Activated CD8-positive, alpha-beta memory T cell treated with anti-CD3 and anti-CD28 coated beads, Interleukin-2, amount 50 U/mL, for 24 hours (primary cell): ENCODE results near the gene HOXA4.

Source experiments
- DNase-seq: peaks from one replicate; pipeline ENCODE4 v3.0.0-alpha.2; 2020; ENCODE audit errors: extremely low read depth

HOXA4 gene

GRCh38 chr7:27133409-27134231 lies 3.1 kb upstream of the HOXA4 start:
- DNase-seq, result no peak

DNA sequence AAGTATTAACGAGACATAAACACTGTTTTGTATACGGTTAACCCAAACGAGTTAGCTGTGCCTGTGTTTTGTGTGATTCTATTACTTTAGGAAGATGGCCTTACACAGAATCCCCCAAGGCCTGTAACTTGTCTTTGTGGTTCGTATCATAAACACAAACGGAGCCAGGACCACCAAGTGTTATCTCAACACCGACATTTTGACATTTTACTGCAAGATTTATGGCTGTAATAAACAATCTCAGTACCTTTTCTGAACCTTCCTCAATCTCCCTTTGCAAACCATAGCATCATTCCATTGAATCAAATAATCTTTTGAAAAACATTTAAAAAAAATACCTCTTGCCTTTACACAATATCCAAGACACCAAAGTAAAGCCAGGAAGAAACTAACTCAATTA lies 2.4 kb upstream of the HOXA4 start:
- DNase-seq, result no peak

DNA sequence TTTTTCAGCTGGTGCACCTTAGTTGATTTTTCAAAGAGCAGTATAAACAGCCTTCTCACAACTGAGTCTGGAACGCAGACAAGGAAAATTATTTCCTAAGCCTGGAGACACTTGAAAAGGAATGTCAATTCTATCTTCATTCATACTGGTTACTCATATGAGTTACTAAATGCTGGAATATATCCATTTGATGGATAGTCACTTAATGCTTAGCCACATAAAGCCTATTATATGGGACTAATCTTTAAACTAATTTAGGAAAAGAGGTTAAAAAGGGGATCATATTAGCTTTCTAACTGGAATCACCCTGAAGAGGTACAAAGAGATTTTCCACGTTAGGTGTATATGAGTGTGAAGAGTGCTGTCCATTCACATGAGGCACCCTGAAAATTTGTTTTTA lies 1.7 kb upstream of the HOXA4 start:
- no peak for DNase-seq

- DNase-seq, result no peak
Measured at GRCh38 chr7:27131390-27131819, 848 bp upstream of the HOXA4 start.

DNA sequence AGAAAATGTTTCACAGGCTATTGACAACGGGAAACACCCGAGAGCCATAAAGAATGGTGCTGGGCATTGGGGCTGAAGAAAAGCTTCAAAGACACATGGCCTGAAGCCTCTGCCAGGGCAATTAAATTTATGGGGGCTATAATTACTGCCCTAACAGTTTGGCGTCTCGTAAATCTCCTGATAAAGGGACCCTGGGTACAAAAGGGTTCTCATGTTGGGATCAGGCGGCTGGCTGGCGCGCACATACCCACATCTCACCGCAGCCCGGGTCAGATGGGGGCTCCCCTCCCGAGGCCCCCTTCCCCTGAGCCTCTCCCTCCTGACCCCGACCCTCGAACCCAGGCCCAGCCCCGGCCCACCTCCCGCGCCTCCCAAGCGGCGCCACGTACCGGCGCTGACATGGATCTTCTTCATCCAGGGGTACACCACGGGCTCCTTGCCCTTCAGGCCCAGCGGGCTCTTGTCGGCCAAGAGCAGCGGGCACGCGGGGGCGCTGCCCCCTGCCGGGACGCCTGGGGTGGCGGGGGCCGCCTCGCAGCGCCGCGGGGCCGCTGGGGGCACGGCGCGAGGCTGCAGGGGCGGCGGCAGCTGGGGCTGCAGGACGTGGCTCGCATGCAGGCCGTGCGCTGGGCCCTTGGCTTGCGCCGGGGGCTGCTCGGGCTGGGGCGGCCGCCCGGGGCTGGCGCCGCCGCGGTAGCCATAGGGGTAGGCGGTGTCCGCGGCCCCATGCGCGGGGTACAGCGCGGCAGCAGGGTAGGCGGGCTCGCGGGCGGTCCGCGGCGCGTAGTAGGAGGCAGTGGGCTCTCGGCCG lies 623 bp downstream of the HOXA4 start:
- DNase-seq, result no peak

GRCh38 chr7:27128776-27129728 lies 1.5 kb downstream of the HOXA4 start:
- DNase-seq, result no peak

- no peak for DNase-seq
Measured at GRCh38 chr7:27128034-27128433, 2.5 kb downstream of the HOXA4 start.

- DNase-seq, result no peak
Measured at GRCh38 chr7:27126596-27127327, 3.8 kb downstream of the HOXA4 start.

DNA sequence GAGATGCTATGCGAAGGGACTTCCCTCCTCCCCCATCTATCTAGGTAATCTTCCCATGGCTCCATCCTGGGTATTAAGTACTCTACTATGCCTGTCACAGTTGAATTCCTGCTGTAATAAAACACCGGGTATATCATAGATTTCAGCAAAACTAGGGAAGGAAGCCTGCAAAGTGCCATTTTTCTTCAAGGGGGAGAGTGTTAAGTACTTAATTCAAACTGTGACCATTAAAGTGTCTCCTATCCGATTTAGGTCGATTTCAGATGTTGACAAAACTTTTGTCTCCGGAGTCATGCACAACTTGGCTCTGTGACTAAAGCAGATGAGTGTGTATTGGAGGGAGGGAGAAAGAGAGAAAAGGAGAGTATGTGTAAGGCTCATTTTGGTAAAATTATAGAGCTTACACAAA lies 4.6 kb downstream of the HOXA4 start:
- DNase-seq, result no peak

DNA sequence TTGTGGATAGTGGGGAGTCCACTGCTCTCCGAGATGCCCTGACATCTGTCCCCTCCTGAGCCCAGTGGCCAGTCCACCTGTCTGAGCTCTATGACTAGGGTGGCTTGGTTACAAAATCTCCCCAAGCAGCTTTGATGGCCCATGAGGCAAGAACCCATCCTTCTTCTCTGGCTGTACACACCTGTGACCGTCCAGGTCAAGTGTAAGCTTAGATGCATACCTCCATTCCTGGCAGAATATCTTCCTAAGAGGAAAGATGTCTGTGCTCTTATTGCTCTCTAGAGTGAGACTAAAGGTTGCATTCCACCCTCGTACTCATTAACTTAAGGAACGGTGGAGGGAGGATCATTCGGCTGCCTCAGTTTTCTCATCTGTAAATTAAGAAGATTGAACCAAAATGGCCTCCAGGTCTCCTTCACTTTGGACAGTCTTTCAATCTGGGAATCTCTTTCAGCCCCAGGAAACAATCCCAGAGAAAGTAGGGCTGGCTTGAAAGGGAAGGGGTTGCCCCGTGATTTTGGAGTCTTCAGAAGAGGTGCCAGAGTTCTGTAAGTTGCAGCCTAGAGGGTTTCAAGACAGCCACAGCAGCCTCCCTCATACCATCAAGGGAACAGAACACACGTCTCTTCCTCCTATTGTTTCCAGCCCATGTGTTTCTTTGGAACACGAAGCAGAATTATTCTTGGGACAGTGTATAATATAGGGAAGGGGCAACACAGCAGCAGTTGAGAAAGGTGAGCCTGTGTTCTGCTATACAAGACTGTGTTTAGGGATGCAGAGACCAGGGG lies 5.5 kb downstream of the HOXA4 start:
- no peak for DNase-seq

- DNase-seq, result no peak
Measured at GRCh38 chr7:27124096-27124901, 6.3 kb downstream of the HOXA4 start.

- no peak for DNase-seq
Measured at GRCh38 chr7:27123477-27124053, 7.0 kb downstream of the HOXA4 start.

- no peak for DNase-seq
Measured at GRCh38 chr7:27123007-27123476, 7.5 kb downstream of the HOXA4 start.

GRCh38 chr7:27122077-27122910 lies 8.3 kb downstream of the HOXA4 start:
- DNase-seq, result no peak

- no peak for DNase-seq
Measured at GRCh38 chr7:27121684-27122076, 8.9 kb downstream of the HOXA4 start.

GRCh38 chr7:27119412-27119911 lies 11.1 kb downstream of the HOXA4 start:
- no peak for DNase-seq

- no peak for DNase-seq
Measured at GRCh38 chr7:27118580-27118979, 12.0 kb downstream of the HOXA4 start.
